HCT116 (cell line): ENCODE results near the gene BATF3.

Experiments
- CTCF ChIP-seq, 3 experiments: fragments of 200-600 bp in 1 of 3; sonication (generic) in 1 of 3; IDR thresholded peaks in 2 of 3; conservative IDR thresholded peaks in 1 of 3; 2 replicates each; pipeline ENCODE4 v1.5.1; 2012 to 2017; ENCODE audit warnings: low read depth in 2 of 3, low read length in 2 of 3, antibody characterized with exemption in 1 of 3, borderline replicate concordance in 1 of 3, control low read depth in 1 of 3, mild to moderate bottlenecking in 1 of 3, mixed read lengths in 1 of 3, mixed run types in 1 of 3, moderate library complexity in 1 of 3; ENCODE audit not compliant: insufficient read depth in 1 of 3
- EZH2 ChIP-seq: fragments of 200-600 bp; sonication (generic); IDR thresholded peaks from 2 replicates; pipeline ENCODE4 v1.6.1; 2017; ENCODE audit warnings: antibody characterized with exemption, mixed run types
- EZH2phosphoT487 ChIP-seq: fragments of 200-600 bp; IDR thresholded peaks from 2 replicates; pipeline ENCODE4 v1.6.1; 2018; ENCODE audit warnings: antibody characterized with exemption, borderline replicate concordance
- MAX ChIP-seq: IDR thresholded peaks from 2 replicates; pipeline ENCODE4 v1.6.1; 2012
- POLR2A ChIP-seq: IDR thresholded peaks from 2 replicates; pipeline ENCODE4 v1.7.0; 2011; ENCODE audit warnings: borderline replicate concordance; ENCODE audit not compliant: insufficient read depth, insufficient read length; ENCODE audit errors: extremely low read depth
- POLR2AphosphoS5 ChIP-seq: IDR thresholded peaks from 2 replicates; pipeline ENCODE4 v1.6.1; 2011; ENCODE audit warnings: mild to moderate bottlenecking, low read depth, low read length, moderate library complexity
- ZBTB33 ChIP-seq: IDR thresholded peaks from 2 replicates; pipeline ENCODE4 v1.6.1; 2011; ENCODE audit warnings: mild to moderate bottlenecking, low read length, moderate library complexity; ENCODE audit not compliant: insufficient replicate concordance; ENCODE audit errors: extremely low read depth

- TF ChIP-seq CTCF (IDR thresholded peaks at IDR 0.05 in 2 of 3, conservative IDR thresholded peaks at IDR 0.05 in 1 of 3; ENCODE audit: borderline replicate concordance in 1 of 3, insufficient read depth in 1 of 3, low read depth in 2 of 3, low read length in 2 of 3) (no peak), MAX (no peak), POLR2AphosphoS5 (no peak), ZBTB33 (no peak), EZH2phosphoT487 (no peak), POLR2A (no peak), EZH2 (no peak)
Measured at GRCh38 chr1:212745303-212745702, 45.7 kb upstream of the BATF3 start.
